ENCODE results near the gene TOP2B.

The TOP2B gene

GRCh38 chr3:25557694-25558093, 107.0 kb downstream of the TOP2B start:
- DNase-seq (ENCODE audit: low spot score) = no peak

- DNase-seq (ENCODE audit: low spot score) = no peak
Observed at GRCh38 chr3:25556447-25556846, 108.3 kb downstream of the TOP2B start.

GRCh38 chr3:25555695-25556437, 108.8 kb downstream of the TOP2B start:
- no peak for DNase-seq (ENCODE audit: low spot score)

- DNase-seq (ENCODE audit: low spot score) = no peak
Observed at GRCh38 chr3:25554376-25554775, 110.3 kb downstream of the TOP2B start.

- no peak for DNase-seq (ENCODE audit: low spot score)
Observed at GRCh38 chr3:25552251-25552650, 112.5 kb downstream of the TOP2B start.

GRCh38 chr3:25548836-25549235, 115.9 kb downstream of the TOP2B start:
- DNase-seq (ENCODE audit: low spot score) = no peak

- no peak for DNase-seq (ENCODE audit: low spot score)
Observed at GRCh38 chr3:25547943-25548674, 116.6 kb downstream of the TOP2B start.

All from putamen (tissue), 1 donor.